ENCODE data around the gene FBXO28. TPM values are rescaled to one million over a fixed set of nuclear protein-coding genes. Genes with fewer than 3 reads are reported as not detected.

Gene FBXO28
- total RNA-seq, 1 donor from 2014 or later: 17.3 TPM

GRCh38 chr1:224132901-224133300, 19.0 kb downstream of the FBXO28 start:
- intact Hi-C loops (cut with DNase I): no loop called here
- ATAC-seq (no peak), DNase-seq (ENCODE audit: missing footprints) (no peak)

- DNase-seq (ENCODE audit: missing footprints): no peak
- no peak for ATAC-seq
- intact Hi-C loops (cut with DNase I): no loop called here
Observed at GRCh38 chr1:224133741-224134299, 19.9 kb downstream of the FBXO28 start.

GRCh38 chr1:224137518-224137917, 23.6 kb downstream of the FBXO28 start:
- DNase-seq (ENCODE audit: missing footprints): no peak
- no peak for ATAC-seq
- intact Hi-C loops (cut with DNase I): no loop called here

- no peak for DNase-seq (ENCODE audit: missing footprints)
- intact Hi-C loops (cut with DNase I): no loop called here
- no peak for ATAC-seq
Observed at GRCh38 chr1:224138198-224138597, 24.3 kb downstream of the FBXO28 start.

GRCh38 chr1:224141693-224142092, 27.8 kb downstream of the FBXO28 start:
- intact Hi-C loops (cut with DNase I): no loop called here
- no peak for DNase-seq (ENCODE audit: missing footprints)
- ATAC-seq: no peak

GRCh38 chr1:224149709-224150108, 35.8 kb downstream of the FBXO28 start:
- no peak for DNase-seq (ENCODE audit: missing footprints)
- no peak for ATAC-seq
- intact Hi-C loops (cut with DNase I): no loop called here

GRCh38 chr1:224151117-224151516, 37.2 kb downstream of the FBXO28 start:
- intact Hi-C loops (cut with DNase I): no loop called here
- DNase-seq (ENCODE audit: missing footprints) (no peak), ATAC-seq (no peak)

- ATAC-seq: no peak
- DNase-seq (ENCODE audit: missing footprints): no peak
- intact Hi-C loops (cut with DNase I): no loop called here
Observed at GRCh38 chr1:224157316-224157715, 43.4 kb downstream of the FBXO28 start.

GRCh38 chr1:224159541-224159940, 45.6 kb downstream of the FBXO28 start:
- ATAC-seq: no peak
- intact Hi-C loops (cut with DNase I): no loop called here
- no peak for DNase-seq (ENCODE audit: missing footprints)

- ATAC-seq: no peak
- intact Hi-C loops (cut with DNase I): no loop called here
- DNase-seq (ENCODE audit: missing footprints): no peak
Observed at GRCh38 chr1:224160171-224160682, 46.3 kb downstream of the FBXO28 start.

- ATAC-seq (no peak), DNase-seq (ENCODE audit: missing footprints) (no peak)
- intact Hi-C loops (cut with DNase I): no loop called here
Observed at GRCh38 chr1:224162768-224163167, 48.9 kb downstream of the FBXO28 start.

- ATAC-seq (no peak), DNase-seq (ENCODE audit: missing footprints) (no peak)
- intact Hi-C loops (cut with DNase I): no loop called here
Observed at GRCh38 chr1:224163311-224163710, 49.4 kb downstream of the FBXO28 start.

GRCh38 chr1:224168859-224169380, 55.0 kb downstream of the FBXO28 start:
- intact Hi-C loops (cut with DNase I): no loop called here
- ATAC-seq: peak; percentile 82
- DNase-seq (ENCODE audit: missing footprints): no peak

- ATAC-seq (no peak), DNase-seq (ENCODE audit: missing footprints) (no peak)
- intact Hi-C loops (cut with DNase I): no loop called here
Observed at GRCh38 chr1:224169718-224170270, 55.9 kb downstream of the FBXO28 start.

- DNase-seq (ENCODE audit: missing footprints): no peak
- ATAC-seq: no peak
- intact Hi-C loops (cut with DNase I): no loop called here
Observed at GRCh38 chr1:224170343-224170742, 56.4 kb downstream of the FBXO28 start.

- ATAC-seq: no peak
- no peak for DNase-seq (ENCODE audit: missing footprints)
- intact Hi-C loops (cut with DNase I): no loop called here
Observed at GRCh38 chr1:224170748-224171478, 57.0 kb downstream of the FBXO28 start.

GRCh38 chr1:224172229-224172628, 58.3 kb downstream of the FBXO28 start:
- ATAC-seq (no peak), DNase-seq (ENCODE audit: missing footprints) (no peak)
- intact Hi-C loops (cut with DNase I): no loop called here

- no peak for ATAC-seq
- DNase-seq (ENCODE audit: missing footprints): no peak
- intact Hi-C loops (cut with DNase I): no loop called here
Observed at GRCh38 chr1:224173523-224173922, 59.6 kb downstream of the FBXO28 start.

GRCh38 chr1:224175617-224176016, 61.7 kb downstream of the FBXO28 start:
- intact Hi-C loops (cut with DNase I): no loop called here
- ATAC-seq (peak; percentile 72), DNase-seq (ENCODE audit: missing footprints) (no peak)

GRCh38 chr1:224177356-224177999, 63.6 kb downstream of the FBXO28 start:
- ATAC-seq: no peak
- intact Hi-C loops (cut with DNase I): no loop called here

More at GRCh38 chr1:224177356-224177999, 63.6 kb downstream of the FBXO28 start:
- DNase-seq (ENCODE audit: missing footprints): no peak
